HCT116 (cell line): ENCODE data around the gene ZFYVE16. TPM values are rescaled to one million over a fixed set of nuclear protein-coding genes. Genes with fewer than 3 reads are reported as not detected.

Experiments
- ATAC-seq: fragments of 200-7000 bp; cut with Tn5 transposase; 2 replicates; pipeline ENCODE4 v1.9.1; 2020; ENCODE audit warnings: mild to moderate bottlenecking, moderate library complexity
- BruUV-seq: library from RNA; stranded (reverse); fragments of 400-500 nt; replicated peaks from 2 replicates; lab custom pipeline; 2021; lab: Mats Ljungman, UMichigan
- CTCF ChIA-PET: fragments of 300-600 bp; sonication (Branson Sonifier 250); formaldehyde crosslinking; loops from one replicate; lab custom pipeline; 2021; ENCODE audit warnings: antibody characterized with exemption; lab: Charles Lee
- POLR2A ChIA-PET: fragments of 300-600, 350-600 bp; sonication (Branson Sonifier 250); formaldehyde crosslinking; loops from one replicate; lab custom pipeline; 2021; ENCODE audit warnings: antibody characterized with exemption; lab: Charles Lee
- RAD21 ChIA-PET, 2 experiments: fragments of 300-600 bp; sonication (Branson Sonifier 250); formaldehyde crosslinking; loops; one replicate each; lab custom pipeline; 2023; ENCODE audit warnings: low total read pairs in 2 of 2; ENCODE audit not compliant: uncharacterized antibody in 2 of 2, unreplicated experiment in 2 of 2, low non-redundant PET in 1 of 2; lab: Charles Lee
- DNase-seq: peaks from one replicate; pipeline ENCODE4 v3.0.0-alpha.2; 2010; ENCODE audit warnings: low read depth, low spot score
- H2AFZ ChIP-seq: fragments of 200-600 bp; shearing (Covaris generic), sonication (generic); 2 replicates; pipeline ENCODE4 v1.6.1; 2017; ENCODE audit warnings: low read depth, mixed run types, mixed read lengths, antibody characterized with exemption, low read length; ENCODE audit not compliant: poor library complexity, severe bottlenecking
- H3K27ac ChIP-seq: 2 replicates; pipeline ENCODE4 v1.5.1; 2012; ENCODE audit warnings: low read depth, low read length
- H3K27me3 ChIP-seq: fragments of 200-600 bp; sonication (generic); 2 replicates; pipeline ENCODE4 v1.6.1; 2016; ENCODE audit warnings: mixed run types, low read length, mixed read lengths; ENCODE audit not compliant: insufficient read depth
- H3K36me3 ChIP-seq, 2 experiments: fragments of 200-500 bp in 1 of 2; fragments of 200-600 bp in 1 of 2; sonication (Bioruptor generic) in 1 of 2; sonication (generic) in 1 of 2; 2 replicates each; pipeline versions ENCODE4 v1.5.1 to v1.6.1; 2014 to 2016; ENCODE audit warnings: low read length in 2 of 2, inconsistent platforms in 1 of 2, mixed read lengths in 1 of 2, mixed run types in 1 of 2; ENCODE audit not compliant: insufficient read depth in 2 of 2, control insufficient read depth in 1 of 2
- H3K4me1 ChIP-seq, 2 experiments: fragments of 200-600 bp in 1 of 2; sonication (generic) in 1 of 2; 2 replicates each; pipeline versions ENCODE4 v1.5.1 to v1.6.1; 2012 to 2017; ENCODE audit warnings: low read length in 2 of 2, inconsistent platforms in 1 of 2, mild to moderate bottlenecking in 1 of 2, mixed read lengths in 1 of 2, mixed run types in 1 of 2, moderate library complexity in 1 of 2; ENCODE audit not compliant: insufficient read depth in 2 of 2, control insufficient read depth in 1 of 2
- H3K4me2 ChIP-seq: fragments of 200-600 bp; sonication (generic); 2 replicates; pipeline ENCODE4 v1.6.1; 2017; ENCODE audit warnings: mixed run types, low read length, mixed read lengths
- H3K4me3 ChIP-seq, 2 experiments: fragments of 200-600 bp in 1 of 2; sonication (generic) in 1 of 2; replicated peaks in 1 of 2; 2 replicates each; pipeline ENCODE4 v1.5.1; 2011 to 2016; ENCODE audit warnings: low read length in 2 of 2, control low read depth in 1 of 2, low read depth in 1 of 2, mild to moderate bottlenecking in 1 of 2, mixed read lengths in 1 of 2, mixed run types in 1 of 2
- H3K79me2 ChIP-seq: fragments of 200-600 bp; sonication (generic); 2 replicates; pipeline ENCODE4 v1.6.1; 2017; ENCODE audit warnings: mild to moderate bottlenecking, mixed run types, low read length, moderate library complexity, mixed read lengths; ENCODE audit not compliant: insufficient read depth
- H3K9ac ChIP-seq: fragments of 200-600 bp; sonication (generic); 2 replicates; pipeline ENCODE4 v1.6.1; 2016; ENCODE audit warnings: low read length, mixed read lengths
- H3K9me2 ChIP-seq: fragments of 200-600 bp; sonication (generic), shearing (Covaris generic); 2 replicates; pipeline ENCODE4 v1.6.1; 2017; ENCODE audit warnings: mixed run types, mild to moderate bottlenecking, moderate library complexity; ENCODE audit not compliant: insufficient read depth
- H3K9me3 ChIP-seq, 2 experiments: fragments of 200-500 bp in 1 of 2; fragments of 200-600 bp in 1 of 2; sonication (Bioruptor generic) in 1 of 2; sonication (generic) in 1 of 2; 2 replicates each; pipeline ENCODE4 v1.6.1; 2014 to 2017; ENCODE audit warnings: low read length in 2 of 2, mixed read lengths in 2 of 2, inconsistent platforms in 1 of 2, low read depth in 1 of 2, mild to moderate bottlenecking in 1 of 2, mixed run types in 1 of 2, moderate library complexity in 1 of 2; ENCODE audit not compliant: control insufficient read depth in 1 of 2, insufficient read depth in 1 of 2
- H4K20me1 ChIP-seq: fragments of 200-600 bp; sonication (generic), shearing (Covaris generic); 2 replicates; pipeline ENCODE4 v1.6.1; 2017; ENCODE audit warnings: mixed run types, mild to moderate bottlenecking, moderate library complexity; ENCODE audit not compliant: insufficient read depth
- CBX3 ChIP-seq: IDR thresholded peaks from 2 replicates; pipeline ENCODE4 v1.6.1; 2012; ENCODE audit warnings: low read depth
- CEBPB ChIP-seq: IDR thresholded peaks from 2 replicates; pipeline ENCODE4 v1.6.1; 2012; ENCODE audit warnings: low read depth
- CTCF ChIP-seq, 3 experiments: fragments of 200-600 bp in 1 of 3; sonication (generic) in 1 of 3; IDR thresholded peaks in 2 of 3; conservative IDR thresholded peaks in 1 of 3; 2 replicates each; pipeline ENCODE4 v1.5.1; 2012 to 2017; ENCODE audit warnings: low read depth in 2 of 3, low read length in 2 of 3, antibody characterized with exemption in 1 of 3, borderline replicate concordance in 1 of 3, control low read depth in 1 of 3, mild to moderate bottlenecking in 1 of 3, mixed read lengths in 1 of 3, mixed run types in 1 of 3, moderate library complexity in 1 of 3; ENCODE audit not compliant: insufficient read depth in 1 of 3
- EGR1 ChIP-seq: IDR thresholded peaks from 2 replicates; pipeline ENCODE4 v1.6.1; 2012; ENCODE audit warnings: low read depth
- ELF1 ChIP-seq: IDR thresholded peaks from 2 replicates; pipeline ENCODE4 v1.6.1; 2012; ENCODE audit warnings: low read depth, borderline replicate concordance
- EZH2 ChIP-seq: fragments of 200-600 bp; sonication (generic); IDR thresholded peaks from 2 replicates; pipeline ENCODE4 v1.6.1; 2017; ENCODE audit warnings: antibody characterized with exemption, mixed run types
- EZH2phosphoT487 ChIP-seq: fragments of 200-600 bp; IDR thresholded peaks from 2 replicates; pipeline ENCODE4 v1.6.1; 2018; ENCODE audit warnings: antibody characterized with exemption, borderline replicate concordance
- FOSL1 ChIP-seq: IDR thresholded peaks from 2 replicates; pipeline ENCODE4 v1.6.1; 2012; ENCODE audit warnings: low read depth
- JUND ChIP-seq: IDR thresholded peaks from 2 replicates; pipeline ENCODE4 v1.6.1; 2012
- MAX ChIP-seq: IDR thresholded peaks from 2 replicates; pipeline ENCODE4 v1.6.1; 2012
- POLR2A ChIP-seq: IDR thresholded peaks from 2 replicates; pipeline ENCODE4 v1.7.0; 2011; ENCODE audit warnings: borderline replicate concordance; ENCODE audit not compliant: insufficient read depth, insufficient read length; ENCODE audit errors: extremely low read depth
- POLR2AphosphoS5 ChIP-seq: IDR thresholded peaks from 2 replicates; pipeline ENCODE4 v1.6.1; 2011; ENCODE audit warnings: mild to moderate bottlenecking, low read depth, low read length, moderate library complexity
- RAD21 ChIP-seq: IDR thresholded peaks from 2 replicates; pipeline ENCODE4 v1.6.1; 2012; ENCODE audit warnings: low read depth, mild to moderate bottlenecking
- REST ChIP-seq: IDR thresholded peaks from 2 replicates; pipeline ENCODE4 v1.6.1; 2012; ENCODE audit warnings: low read depth
- SIN3A ChIP-seq: IDR thresholded peaks from 2 replicates; pipeline ENCODE4 v1.6.1; 2012; ENCODE audit warnings: low read depth
- SP1 ChIP-seq: IDR thresholded peaks from 2 replicates; pipeline ENCODE4 v1.6.1; 2012; ENCODE audit warnings: low read depth
- SRF ChIP-seq: IDR thresholded peaks from 2 replicates; pipeline ENCODE4 v1.6.1; 2012; ENCODE audit warnings: low read depth
- TCF7L2 ChIP-seq: IDR thresholded peaks from 2 replicates; pipeline ENCODE4 v1.7.0; 2011; ENCODE audit warnings: borderline replicate concordance, inconsistent platforms; ENCODE audit not compliant: insufficient read depth, insufficient read length; ENCODE audit errors: extremely low read depth
- ZBTB33 ChIP-seq: IDR thresholded peaks from 2 replicates; pipeline ENCODE4 v1.6.1; 2011; ENCODE audit warnings: mild to moderate bottlenecking, low read length, moderate library complexity; ENCODE audit not compliant: insufficient replicate concordance; ENCODE audit errors: extremely low read depth
- ZFX ChIP-seq: fragments of 450-650 bp; IDR thresholded peaks from 2 replicates; pipeline ENCODE4 v1.6.1; 2017
- intact Hi-C: fragments of 100-400 bp; cut with micrococcal nuclease; formaldehyde crosslinking; loops from 2 replicates; pipeline ENCODE4 v1.10.0; 2022
- total RNA-seq: library from RNA; stranded (reverse); gene quantifications from one replicate; pipeline ENCODE4 v1.2.1, GENCODE V29; 2021; ENCODE audit not compliant: unreplicated experiment

Gene ZFYVE16
- total RNA-seq, 1 experiment from 2014 or later = 24.2 TPM

- BruUV-seq = no TSS peak
- CTCF ChIA-PET = no interaction called here
Observed at GRCh38 chr5:80387063-80387768, 20.6 kb upstream of the ZFYVE16 start.

More at GRCh38 chr5:80387063-80387768, 20.6 kb upstream of the ZFYVE16 start:
- Histone ChIP-seq H3K9ac (no peak overlapping the region), H3K4me3 (no peak overlapping the region), H2AFZ (no peak overlapping the region), H3K79me2 (no peaks in the 10 kb centered on the region), H3K27ac (no peak overlapping the region), H3K36me3 (no peaks in the 10 kb centered on the region), H3K9me2 (no peaks in the 10 kb centered on the region), H3K9me3 (no peaks in the 10 kb centered on the region), H3K4me2 (no peak overlapping the region), H4K20me1 (no peaks in the 10 kb centered on the region), H3K27me3 (no peaks in the 10 kb centered on the region), H3K4me1 (no peaks in the 10 kb centered on the region)
- POLR2A ChIA-PET = no interaction called here
- DNase-seq = no peak
- RAD21 ChIA-PET = no interaction called here
- TF ChIP-seq REST (no peak), ZFX (no peak), POLR2A (no peak), CTCF (IDR thresholded peaks at IDR 0.05 in 2 of 3, conservative IDR thresholded peaks at IDR 0.05 in 1 of 3; ENCODE audit: borderline replicate concordance in 1 of 3, insufficient read depth in 1 of 3, low read depth in 2 of 3, low read length in 2 of 3) (no peak), ELF1 (no peak), MAX (no peak), JUND (no peak), EZH2 (no peak), SIN3A (no peak), CEBPB (no peak), SRF (no peak), POLR2AphosphoS5 (no peak), SP1 (no peak), FOSL1 (no peak), EGR1 (no peak), TCF7L2 (no peak), ZBTB33 (no peak), RAD21 (no peak), EZH2phosphoT487 (no peak), CBX3 (no peak)
- ATAC-seq = no peak
- intact Hi-C loops = no loop called here
